Measurements from ENCODE around the gene RIBC2.
"Not testable (repeated sequence)": the region's sequence is repeated elsewhere in the genome, so short reads cannot be mapped to it uniquely, and the experiment has no call there.

Gene RIBC2

GRCh38 chr22:45448431-45448830 lies 34.9 kb downstream of the RIBC2 start:
- H3K27ac ChIP-seq (ENCODE audit: low read length), result no peak overlapping the region
- H3K4me3 ChIP-seq (ENCODE audit: low read length), result no peak overlapping the region
- no peak overlapping the region for H2AFZ ChIP-seq (ENCODE audit: low read length)
- H3K9me2 ChIP-seq (replicated peaks; ENCODE audit: insufficient read depth, low read length), result no peaks in the 10 kb centered on the region
- H4K20me1 ChIP-seq (ENCODE audit: insufficient read depth, low read length), result no peaks in the 10 kb centered on the region
- DNase-seq, result no peak
- H3K27me3 ChIP-seq (replicated peaks; ENCODE audit: insufficient read depth, low read length), result peaks cover 87% of the 10 kb centered on the region
- no peaks in the 10 kb centered on the region for H3K79me2 ChIP-seq (ENCODE audit: low read length)
- no peak overlapping the region for H3K4me2 ChIP-seq (ENCODE audit: low read depth, low read length)
- no peaks in the 10 kb centered on the region for H3K36me3 ChIP-seq (replicated peaks; ENCODE audit: insufficient read depth, low read length)
- no peaks in the 10 kb centered on the region for H3K9me3 ChIP-seq (replicated peaks; ENCODE audit: insufficient read depth, low read length)
- TF ChIP-seq CTCF (IDR thresholded peaks at IDR 0.05; ENCODE audit: low read length) (no peak), EZH2 (optimal IDR thresholded peaks at IDR 0.05; ENCODE audit: low read depth, low read length) (no peak), EZH2phosphoT487 (IDR thresholded peaks at IDR 0.05; ENCODE audit: low read length) (no peak)
- H3K9ac ChIP-seq (ENCODE audit: low read length), result no peak overlapping the region
- H3K4me1 ChIP-seq (ENCODE audit: low read length), result no peaks in the 10 kb centered on the region
- no peaks in the 10 kb centered on the region for H3F3A ChIP-seq (ENCODE audit: insufficient read depth, low read length)

- not testable (repeated sequence) for H3F3A ChIP-seq (ENCODE audit: insufficient read depth, low read length); DNase-seq; H3K9ac ChIP-seq (ENCODE audit: low read length); H2AFZ ChIP-seq (ENCODE audit: low read length); H3K36me3 ChIP-seq (replicated peaks; ENCODE audit: insufficient read depth, low read length); H3K27ac ChIP-seq (ENCODE audit: low read length); H3K9me3 ChIP-seq (replicated peaks; ENCODE audit: insufficient read depth, low read length); H3K4me1 ChIP-seq (ENCODE audit: low read length); H3K9me2 ChIP-seq (replicated peaks; ENCODE audit: insufficient read depth, low read length); H3K4me2 ChIP-seq (ENCODE audit: low read depth, low read length); H4K20me1 ChIP-seq (ENCODE audit: insufficient read depth, low read length); H3K4me3 ChIP-seq (ENCODE audit: low read length); H3K79me2 ChIP-seq (ENCODE audit: low read length)
- H3K27me3 ChIP-seq (replicated peaks; ENCODE audit: insufficient read depth, low read length), result peaks cover 93% of the 10 kb centered on the region
Observed at GRCh38 chr22:45449442-45449841, 35.9 kb downstream of the RIBC2 start.

- Histone ChIP-seq H3K4me1 (ENCODE audit: low read length) (no peaks in the 10 kb centered on the region), H3K79me2 (ENCODE audit: low read length) (no peaks in the 10 kb centered on the region), H3K36me3 (replicated peaks; ENCODE audit: insufficient read depth, low read length) (no peaks in the 10 kb centered on the region), H3F3A (ENCODE audit: insufficient read depth, low read length) (no peaks in the 10 kb centered on the region), H3K27ac (ENCODE audit: low read length) (no peak overlapping the region), H3K27me3 (replicated peaks; ENCODE audit: insufficient read depth, low read length) (peaks cover 96% of the 10 kb centered on the region), H4K20me1 (ENCODE audit: insufficient read depth, low read length) (no peaks in the 10 kb centered on the region), H3K9me3 (replicated peaks; ENCODE audit: insufficient read depth, low read length) (no peaks in the 10 kb centered on the region), H2AFZ (ENCODE audit: low read length) (no peak overlapping the region), H3K9ac (ENCODE audit: low read length) (no peak overlapping the region), H3K9me2 (replicated peaks; ENCODE audit: insufficient read depth, low read length) (no peaks in the 10 kb centered on the region), H3K4me3 (ENCODE audit: low read length) (no peak overlapping the region), H3K4me2 (ENCODE audit: low read depth, low read length) (no peak overlapping the region)
- TF ChIP-seq CTCF (IDR thresholded peaks at IDR 0.05; ENCODE audit: low read length) (no peak), EZH2 (optimal IDR thresholded peaks at IDR 0.05; ENCODE audit: low read depth, low read length) (no peak)
- DNase-seq, result no peak
Observed at GRCh38 chr22:45450101-45450785, 36.8 kb downstream of the RIBC2 start.

GRCh38 chr22:45450921-45451651 lies 37.6 kb downstream of the RIBC2 start:
- Histone ChIP-seq H3K27me3 (replicated peaks; ENCODE audit: insufficient read depth, low read length) (peaks cover 96% of the 10 kb centered on the region), H3K4me2 (ENCODE audit: low read depth, low read length) (no peak overlapping the region), H3K9ac (ENCODE audit: low read length) (no peak overlapping the region), H3F3A (ENCODE audit: insufficient read depth, low read length) (no peaks in the 10 kb centered on the region), H3K9me3 (replicated peaks; ENCODE audit: insufficient read depth, low read length) (no peaks in the 10 kb centered on the region), H3K4me1 (ENCODE audit: low read length) (no peaks in the 10 kb centered on the region), H3K9me2 (replicated peaks; ENCODE audit: insufficient read depth, low read length) (no peaks in the 10 kb centered on the region), H3K4me3 (ENCODE audit: low read length) (no peak overlapping the region), H3K79me2 (ENCODE audit: low read length) (no peaks in the 10 kb centered on the region), H4K20me1 (ENCODE audit: insufficient read depth, low read length) (no peaks in the 10 kb centered on the region), H3K36me3 (replicated peaks; ENCODE audit: insufficient read depth, low read length) (no peaks in the 10 kb centered on the region), H3K27ac (ENCODE audit: low read length) (no peak overlapping the region), H2AFZ (ENCODE audit: low read length) (no peak overlapping the region)
- no peak for DNase-seq
- TF ChIP-seq EZH2phosphoT487 (IDR thresholded peaks at IDR 0.05; ENCODE audit: low read length) (no peak), EZH2 (optimal IDR thresholded peaks at IDR 0.05; ENCODE audit: low read depth, low read length) (no peak), CTCF (IDR thresholded peaks at IDR 0.05; ENCODE audit: low read length) (no peak)
